H9 (cell line): ENCODE measurements around the gene SPSB4. TPM values are rescaled to one million over a fixed set of nuclear protein-coding genes. Genes with fewer than 3 reads are reported as not detected.

Source experiments
- DNase-seq: peaks from one replicate; pipeline ENCODE4 v3.0.0-alpha.2; 2017
- H2AFZ ChIP-seq: one replicate; pipeline ENCODE4 v1.6.1; 2013; ENCODE audit warnings: mild to moderate bottlenecking, low read length, control low read depth, moderate library complexity
- H2AK5ac ChIP-seq: 2 replicates; pipeline ENCODE4 v1.6.1; 2013; ENCODE audit warnings: low read length, control low read depth, mixed read lengths; ENCODE audit not compliant: insufficient read length
- H2BK120ac ChIP-seq: one replicate; pipeline ENCODE4 v1.6.1; 2013; ENCODE audit warnings: low read depth, mild to moderate bottlenecking, low read length, control low read depth, inconsistent platforms; ENCODE audit not compliant: poor library complexity, severe bottlenecking
- H2BK12ac ChIP-seq: 2 replicates; pipeline ENCODE4 v1.6.1; 2013; ENCODE audit warnings: low read length, control low read depth, mixed read lengths, low read depth; ENCODE audit not compliant: insufficient read length
- H2BK15ac ChIP-seq: 2 replicates; pipeline ENCODE4 v1.6.1; 2013; ENCODE audit warnings: low read depth, low read length, control low read depth
- H2BK20ac ChIP-seq: one replicate; pipeline ENCODE4 v1.6.1; 2013; ENCODE audit warnings: low read depth, mild to moderate bottlenecking, low read length, control low read depth, inconsistent platforms; ENCODE audit not compliant: poor library complexity, severe bottlenecking
- H2BK5ac ChIP-seq: 2 replicates; pipeline ENCODE4 v1.6.1; 2013; ENCODE audit warnings: low read length, control low read depth, mixed read lengths; ENCODE audit not compliant: insufficient read length
- H3K14ac ChIP-seq: 2 replicates; pipeline ENCODE4 v1.6.1; 2013; ENCODE audit warnings: low read length, control low read depth; ENCODE audit not compliant: insufficient read depth
- H3K18ac ChIP-seq: 2 replicates; pipeline ENCODE4 v1.6.1; 2013; ENCODE audit warnings: low read depth, mild to moderate bottlenecking, mixed read lengths, low read length, control low read depth; ENCODE audit not compliant: insufficient read length
- H3K23ac ChIP-seq: 2 replicates; pipeline ENCODE4 v1.6.1; 2013; ENCODE audit warnings: low read length, control low read depth, mixed read lengths, low read depth; ENCODE audit not compliant: insufficient read length
- H3K23me2 ChIP-seq: 2 replicates; pipeline ENCODE4 v1.6.1; 2013; ENCODE audit warnings: low read depth, mild to moderate bottlenecking, mixed read lengths, low read length, control low read depth; ENCODE audit not compliant: insufficient read length, poor library complexity, severe bottlenecking
- H3K27ac ChIP-seq: 2 replicates; pipeline ENCODE4 v1.5.1; 2013; ENCODE audit warnings: low read length, control low read depth, mixed read lengths, low read depth; ENCODE audit not compliant: insufficient read length
- H3K27me3 ChIP-seq: 2 replicates; pipeline ENCODE4 v1.6.1; 2013; ENCODE audit warnings: low read length, control low read depth, inconsistent platforms; ENCODE audit not compliant: insufficient read depth
- H3K4ac ChIP-seq: 2 replicates; pipeline ENCODE4 v1.6.1; 2013; ENCODE audit warnings: low read depth, mild to moderate bottlenecking, control low read depth, inconsistent platforms, low read length, moderate library complexity
- H3K4me1 ChIP-seq: 2 replicates; pipeline ENCODE4 v1.6.1; 2013; ENCODE audit warnings: low read length, control low read depth, inconsistent platforms; ENCODE audit not compliant: insufficient read depth
- H3K4me2 ChIP-seq: 2 replicates; pipeline ENCODE4 v1.6.1; 2013; ENCODE audit warnings: low read length, control low read depth, mixed read lengths; ENCODE audit not compliant: insufficient read length, insufficient read depth
- H3K56ac ChIP-seq: 2 replicates; pipeline ENCODE4 v1.6.1; 2013; ENCODE audit warnings: low read depth, mild to moderate bottlenecking, mixed read lengths, low read length, control low read depth; ENCODE audit not compliant: insufficient read length
- H3K79me1 ChIP-seq: 2 replicates; pipeline ENCODE4 v1.6.1; 2013; ENCODE audit warnings: low read depth, mild to moderate bottlenecking, moderate library complexity, low read length, control low read depth, inconsistent platforms; ENCODE audit not compliant: insufficient read depth, poor library complexity, severe bottlenecking
- H3K79me2 ChIP-seq: 2 replicates; pipeline ENCODE4 v1.6.1; 2013; ENCODE audit warnings: low read length, control low read depth, inconsistent platforms; ENCODE audit not compliant: insufficient read depth
- H3K9ac ChIP-seq: 2 replicates; pipeline ENCODE4 v1.6.1; 2013; ENCODE audit warnings: low read length, control low read depth, mixed read lengths; ENCODE audit not compliant: insufficient read length; ENCODE audit errors: extremely low read depth
- H3K9me3 ChIP-seq: one replicate; pipeline ENCODE4 v1.6.1; 2013; ENCODE audit warnings: low read depth, low read length, inconsistent platforms; ENCODE audit not compliant: control insufficient read depth
- H3T11ph ChIP-seq: one replicate; pipeline ENCODE4 v1.6.1; 2013; ENCODE audit warnings: mild to moderate bottlenecking, low read length, control low read depth, inconsistent platforms
- H4K20me1 ChIP-seq: one replicate; pipeline ENCODE4 v1.6.1; 2013; ENCODE audit not compliant: control insufficient read depth, insufficient read length, insufficient read depth
- H4K5ac ChIP-seq: 2 replicates; pipeline ENCODE4 v1.6.1; 2013; ENCODE audit warnings: low read depth, mild to moderate bottlenecking, mixed read lengths, low read length, control low read depth; ENCODE audit not compliant: insufficient read length
- H4K8ac ChIP-seq: replicated peaks from 2 replicates; pipeline ENCODE4 v1.6.1; 2013; ENCODE audit warnings: low read length, control low read depth, mixed read lengths, low read depth; ENCODE audit not compliant: insufficient read length
- H4K91ac ChIP-seq: 2 replicates; pipeline ENCODE4 v1.6.1; 2013; ENCODE audit warnings: low read depth, mild to moderate bottlenecking, moderate library complexity, mixed read lengths, low read length, control low read depth; ENCODE audit not compliant: insufficient read length
- H3K27ac Mint-ChIP-seq, 3 experiments: 2 replicates in 2 of 3; 3 replicates in 1 of 3; pipeline ENCODE4 v1.8.0; 2020 to 2021; ENCODE audit warnings: mixed read lengths in 3 of 3, mild to moderate bottlenecking in 1 of 3, moderate library complexity in 1 of 3
- H3K27me3 Mint-ChIP-seq: 2 replicates; pipeline ENCODE4 v1.8.0; 2021; ENCODE audit warnings: low read depth, mild to moderate bottlenecking, moderate library complexity, mixed read lengths
- H3K36me3 Mint-ChIP-seq, 3 experiments: 2 replicates in 2 of 3; 3 replicates in 1 of 3; pipeline ENCODE4 v1.8.0; 2020 to 2021; ENCODE audit warnings: low read depth in 3 of 3, mixed read lengths in 3 of 3; ENCODE audit not compliant: insufficient read depth in 1 of 3
- H3K4me1 Mint-ChIP-seq, 2 experiments: 2 replicates each; pipeline ENCODE4 v1.8.0; 2020; ENCODE audit warnings: mixed read lengths in 2 of 2
- H3K4me3 Mint-ChIP-seq, 2 experiments: 2 replicates in 1 of 2; 3 replicates in 1 of 2; pipeline ENCODE4 v1.8.0; 2020 to 2021; ENCODE audit warnings: mild to moderate bottlenecking in 2 of 2, mixed read lengths in 2 of 2, moderate library complexity in 1 of 2
- H3K9me3 Mint-ChIP-seq, 2 experiments: 2 replicates in 1 of 2; 3 replicates in 1 of 2; pipeline ENCODE4 v1.8.0; 2020; ENCODE audit warnings: mild to moderate bottlenecking in 2 of 2, mixed read lengths in 2 of 2, moderate library complexity in 1 of 2
- WGBS: extraction: QIAGEN DNeasy Blood & Tissue Kit; methylation state at CpG from one replicate; pipeline ENCODE4 v1.1.7; 2013; ENCODE audit warnings: missing lambda C conversion rate, low lambda C conversion rate, mixed read lengths; ENCODE audit not compliant: insufficient read length; ENCODE audit errors: extremely low coverage; 5-methylcytosine and 5-hydroxymethylcytosine counted together
- total RNA-seq: library from RNA; stranded (reverse); gene quantifications from 2 replicates; pipeline ENCODE4 v1.2.1, GENCODE V29; 2021
- TF ChIP-seq, protein P1 (sequence below): fragments of 200-600 bp; sonication (generic); conservative IDR thresholded peaks from 3 replicates; pipeline ENCODE4 v1.8.0; 2021; ENCODE audit warnings: antibody characterized with exemption, mild to moderate bottlenecking

The SPSB4 gene
- total RNA-seq, 1 experiment from 2014 or later = 6.2 TPM

DNA sequence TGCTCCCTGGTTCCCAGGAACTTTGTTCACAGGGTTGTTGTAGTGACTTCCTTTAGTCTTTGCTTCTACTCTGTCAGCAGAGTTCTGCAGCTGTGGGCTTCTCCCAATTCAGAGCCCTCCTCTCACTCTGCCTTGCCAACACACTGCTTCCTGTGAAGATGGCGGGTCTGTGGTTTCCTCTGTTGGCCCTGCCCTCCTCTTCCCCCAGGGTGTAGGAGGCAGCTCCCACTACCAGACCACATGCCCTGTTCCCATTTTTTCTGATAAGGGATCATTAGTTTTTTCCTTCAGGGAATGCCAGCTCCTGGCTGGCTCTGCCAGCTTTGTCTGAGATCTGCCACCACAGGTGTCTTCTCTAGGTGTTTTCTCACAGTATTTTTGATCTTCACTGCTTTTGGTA, 12.7 kb downstream of the SPSB4 start:
- H3K4me1 ChIP-seq = no peaks in the 10 kb centered on the region
- H3K79me1 ChIP-seq = no peaks in the 10 kb centered on the region
- peaks cover 20% of the 10 kb centered on the region for H3K27me3 Mint-ChIP-seq
- no peak overlapping the region for H3K27ac ChIP-seq
- H2AFZ ChIP-seq = no peak overlapping the region
- H2BK15ac ChIP-seq = no peak overlapping the region
- no CpG with 5 or more reads among the region's 1 CpG for WGBS
- TF ChIP-seq, protein P1, sequence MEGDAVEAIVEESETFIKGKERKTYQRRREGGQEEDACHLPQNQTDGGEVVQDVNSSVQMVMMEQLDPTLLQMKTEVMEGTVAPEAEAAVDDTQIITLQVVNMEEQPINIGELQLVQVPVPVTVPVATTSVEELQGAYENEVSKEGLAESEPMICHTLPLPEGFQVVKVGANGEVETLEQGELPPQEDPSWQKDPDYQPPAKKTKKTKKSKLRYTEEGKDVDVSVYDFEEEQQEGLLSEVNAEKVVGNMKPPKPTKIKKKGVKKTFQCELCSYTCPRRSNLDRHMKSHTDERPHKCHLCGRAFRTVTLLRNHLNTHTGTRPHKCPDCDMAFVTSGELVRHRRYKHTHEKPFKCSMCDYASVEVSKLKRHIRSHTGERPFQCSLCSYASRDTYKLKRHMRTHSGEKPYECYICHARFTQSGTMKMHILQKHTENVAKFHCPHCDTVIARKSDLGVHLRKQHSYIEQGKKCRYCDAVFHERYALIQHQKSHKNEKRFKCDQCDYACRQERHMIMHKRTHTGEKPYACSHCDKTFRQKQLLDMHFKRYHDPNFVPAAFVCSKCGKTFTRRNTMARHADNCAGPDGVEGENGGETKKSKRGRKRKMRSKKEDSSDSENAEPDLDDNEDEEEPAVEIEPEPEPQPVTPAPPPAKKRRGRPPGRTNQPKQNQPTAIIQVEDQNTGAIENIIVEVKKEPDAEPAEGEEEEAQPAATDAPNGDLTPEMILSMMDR = no peak
- H3K9me3 Mint-ChIP-seq = peaks cover 3 to 4% of the 10 kb centered on the region in 2 experiments; a peak in 3 of 5 replicates
- no peak overlapping the region for H3K4me3 Mint-ChIP-seq
- H4K5ac ChIP-seq = no peak overlapping the region
- H3T11ph ChIP-seq = no peak overlapping the region
- no peak overlapping the region for H3K56ac ChIP-seq
- H4K8ac ChIP-seq = no peak overlapping the region
- no peaks in the 10 kb centered on the region for H3K23me2 ChIP-seq
- H2BK20ac ChIP-seq = no peak overlapping the region
- no peak overlapping the region for H2BK5ac ChIP-seq
- no peaks in the 10 kb centered on the region for H3K9me3 ChIP-seq
- H3K27me3 ChIP-seq = no peaks in the 10 kb centered on the region
- no peak overlapping the region for H4K91ac ChIP-seq
- H3K27ac Mint-ChIP-seq = no peak overlapping the region
- H3K79me2 ChIP-seq = 0 out of 2 replicates have a peak, but pooled peaks cover 2% of the 10 kb centered on the region
- no peak overlapping the region for H2AK5ac ChIP-seq
- H2BK12ac ChIP-seq = no peak overlapping the region
- H3K36me3 Mint-ChIP-seq = peaks cover 0 to 10% (median 5%) of the 10 kb centered on the region in 3 experiments; a peak in 5 of 7 replicates
- H3K4me2 ChIP-seq = no peak overlapping the region
- no peaks in the 10 kb centered on the region for H4K20me1 ChIP-seq
- peak overlapping the region; percentile 21 for H3K18ac ChIP-seq
- DNase-seq = peak; percentile 25
- H3K23ac ChIP-seq = no peak overlapping the region
- no peak overlapping the region for H3K4ac ChIP-seq
- H3K14ac ChIP-seq = no peak overlapping the region
- no peak overlapping the region for H2BK120ac ChIP-seq
- no peak overlapping the region for H3K9ac ChIP-seq
- H3K4me1 Mint-ChIP-seq = peaks cover 5 to 10% of the 10 kb centered on the region in 2 experiments; a peak in 3 of 4 replicates
